ENCODE results near the gene HHAT. TPM values are rescaled to one million over a fixed set of nuclear protein-coding genes. Genes with fewer than 3 reads are reported as not detected.

Gene HHAT
- 1 to 10 TPM in 9 of 10 donors, under 1 TPM in 1; 0.95 to 4.3 (median 2.6) TPM for total RNA-seq
- polyA plus RNA-seq, result 1 to 10 TPM in 1 of 2 donors, under 1 TPM in 1; 0.81 to 1.2 TPM
- long read RNA-seq, donor 1, partial matches to known transcripts, result 3 of 6 reads
- long read RNA-seq, donor 1, other reads (novel, unspliced or antisense), result 2 of 6 reads
- long read RNA-seq, donor 2, partial matches to known transcripts, result 0 of 2 reads
- long read RNA-seq, donor 2, other reads (novel, unspliced or antisense), result 2 of 2 reads
- long read RNA-seq, donor 3, partial matches to known transcripts, result 0 of 3 reads
- long read RNA-seq, donor 3, other reads (novel, unspliced or antisense), result 2 of 3 reads

GRCh38 chr1:210328746-210329503 is at the start of gene HHAT:
Gene HHAT, plus strand, starts transcription at chr1:210328902. Its CDS starts 20,074 bp downstream, at chr1:210348976.
- peaks cover 0 to 19% (median 9%) of the 10 kb centered on the region in 11 donors for H3K9me3 ChIP-seq
- TF ChIP-seq, protein P1, sequence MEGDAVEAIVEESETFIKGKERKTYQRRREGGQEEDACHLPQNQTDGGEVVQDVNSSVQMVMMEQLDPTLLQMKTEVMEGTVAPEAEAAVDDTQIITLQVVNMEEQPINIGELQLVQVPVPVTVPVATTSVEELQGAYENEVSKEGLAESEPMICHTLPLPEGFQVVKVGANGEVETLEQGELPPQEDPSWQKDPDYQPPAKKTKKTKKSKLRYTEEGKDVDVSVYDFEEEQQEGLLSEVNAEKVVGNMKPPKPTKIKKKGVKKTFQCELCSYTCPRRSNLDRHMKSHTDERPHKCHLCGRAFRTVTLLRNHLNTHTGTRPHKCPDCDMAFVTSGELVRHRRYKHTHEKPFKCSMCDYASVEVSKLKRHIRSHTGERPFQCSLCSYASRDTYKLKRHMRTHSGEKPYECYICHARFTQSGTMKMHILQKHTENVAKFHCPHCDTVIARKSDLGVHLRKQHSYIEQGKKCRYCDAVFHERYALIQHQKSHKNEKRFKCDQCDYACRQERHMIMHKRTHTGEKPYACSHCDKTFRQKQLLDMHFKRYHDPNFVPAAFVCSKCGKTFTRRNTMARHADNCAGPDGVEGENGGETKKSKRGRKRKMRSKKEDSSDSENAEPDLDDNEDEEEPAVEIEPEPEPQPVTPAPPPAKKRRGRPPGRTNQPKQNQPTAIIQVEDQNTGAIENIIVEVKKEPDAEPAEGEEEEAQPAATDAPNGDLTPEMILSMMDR (IDR thresholded peaks at IDR 0.05), result peak in 6 of 9 donors; percentile 5 to 47 (median 20)
- H3K36me3 ChIP-seq, result no peaks in the 10 kb centered on the region
- intact Hi-C loops (cut with DNase I), result no loop called here
- 0% methylated on average over 88 to 89 of the region's 89 CpGs for WGBS, 2 donors
- H3K27ac ChIP-seq, result peak within 1 kb of the TSS; percentile 84 to 98 (median 95)
- H3K4me1 ChIP-seq, result peaks cover 5 to 32% (median 14%) of the 10 kb centered on the region in 9 donors
- H3K27me3 ChIP-seq, result no peaks in the 10 kb centered on the region
- DNase-seq, result peak; percentile 87 to 89
- ATAC-seq, result peak; percentile 94 to 97 (median 95)
- peak within 1 kb of the TSS; percentile 53 to 88 (median 72) for H3K4me3 ChIP-seq

DNA sequence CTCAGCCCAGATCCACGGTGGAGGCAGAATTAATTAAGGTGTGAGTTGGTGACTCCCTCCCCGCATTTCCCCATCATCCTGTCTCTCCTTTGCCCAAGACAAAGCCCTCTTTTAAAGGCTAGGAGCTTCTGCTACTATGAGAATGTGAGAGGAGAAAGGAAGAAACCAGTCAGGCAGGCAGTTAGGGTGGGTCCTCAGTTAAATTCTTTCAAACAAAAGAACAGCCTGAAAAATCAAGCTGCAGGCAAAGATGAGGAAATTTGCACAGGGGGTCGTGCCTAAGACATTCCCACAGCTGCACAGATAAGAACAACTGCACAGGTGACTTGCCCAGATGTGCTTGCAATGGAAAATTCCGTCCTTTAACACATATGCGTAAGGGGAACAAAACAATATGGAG is 48.5 kb upstream of the HHAT start:
- no peak for ATAC-seq
- intact Hi-C loops (cut with DNase I), result no loop called here
- H3K27ac ChIP-seq, result no peak overlapping the region

GRCh38 chr1:210288116-210288515 is 40.6 kb upstream of the HHAT start:
- Histone ChIP-seq H3K27me3 (peaks cover 0 to 34% (median 0%) of the 10 kb centered on the region in 7 donors), H3K9me3 (no peaks in the 10 kb centered on the region), H3K36me3 (no peaks in the 10 kb centered on the region), H3K27ac (no peak overlapping the region), H3K4me3 (no peak overlapping the region), H3K4me1 (peaks cover 0 to 20% (median 15%) of the 10 kb centered on the region in 9 donors)
- whole genome bisulfite sequencing, 2 donors, result 90 to 93% methylated on average over 4 of the region's 4 CpGs
- no peak for DNase-seq
- TF ChIP-seq, protein P1 (IDR thresholded peaks at IDR 0.05), result no peak
- intact Hi-C loops (cut with DNase I), result no loop called here
- ATAC-seq, result no peak

More for the DNA sequence above, 48.5 kb upstream of the HHAT start:
- 71 to 87% methylated on average over 5 of the region's 5 CpGs for WGBS, 2 donors
- Histone ChIP-seq H3K4me3 (no peak overlapping the region), H3K9me3 (peaks cover 0 to 31% (median 14%) of the 10 kb centered on the region in 11 donors), H3K4me1 (no peaks in the 10 kb centered on the region), H3K36me3 (no peaks in the 10 kb centered on the region), H3K27me3 (peaks cover 0 to 8% (median 0%) of the 10 kb centered on the region in 7 donors)
- TF ChIP-seq, protein P1 (IDR thresholded peaks at IDR 0.05), result no peak
- DNase-seq, result no peak

DNA sequence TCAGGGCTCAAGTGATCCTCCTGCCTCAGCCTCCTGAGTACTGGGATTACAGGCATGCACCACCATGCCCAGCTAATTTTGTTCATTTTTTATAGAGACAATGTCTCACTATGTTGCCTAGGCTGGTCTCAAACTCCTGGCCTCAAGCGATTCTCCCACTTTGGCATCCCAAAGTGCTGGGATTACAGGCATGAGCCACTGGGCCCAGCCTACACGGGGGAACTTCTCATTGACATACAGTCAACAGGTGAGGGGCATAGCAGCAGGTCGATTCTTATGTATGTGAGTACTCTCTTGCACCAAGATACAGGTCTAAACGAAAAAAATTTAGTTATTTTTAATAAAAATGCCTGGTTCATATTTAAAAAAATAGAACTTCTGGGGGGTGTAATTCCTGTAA is 39.5 kb upstream of the HHAT start:
- ATAC-seq (no peak), DNase-seq (no peak)
- H3K27ac ChIP-seq, result no peak overlapping the region
- H3K27me3 ChIP-seq, result peaks cover 0 to 38% (median 0%) of the 10 kb centered on the region in 7 donors
- TF ChIP-seq, protein P1 (IDR thresholded peaks at IDR 0.05), result no peak
- no peaks in the 10 kb centered on the region for H3K36me3 ChIP-seq
- H3K9me3 ChIP-seq, result no peaks in the 10 kb centered on the region
- peaks cover 0 to 31% (median 22%) of the 10 kb centered on the region in 9 donors for H3K4me1 ChIP-seq
- WGBS, 2 donors, result 77 to 86% methylated on average over 4 of the region's 4 CpGs
- H3K4me3 ChIP-seq, result no peak overlapping the region
- intact Hi-C loops (cut with DNase I), result no loop called here

Measured in heart right ventricle (tissue), 16 donors.